Embryonic facial prominence (tissue), 1 donor: ENCODE data around the gene MSI2.

ENCODE experiments used
- DNase-seq: peaks from one replicate; pipeline ENCODE4 v3.0.0-alpha.2; 2016; ENCODE audit errors: extremely low spot score

Gene MSI2

DNA sequence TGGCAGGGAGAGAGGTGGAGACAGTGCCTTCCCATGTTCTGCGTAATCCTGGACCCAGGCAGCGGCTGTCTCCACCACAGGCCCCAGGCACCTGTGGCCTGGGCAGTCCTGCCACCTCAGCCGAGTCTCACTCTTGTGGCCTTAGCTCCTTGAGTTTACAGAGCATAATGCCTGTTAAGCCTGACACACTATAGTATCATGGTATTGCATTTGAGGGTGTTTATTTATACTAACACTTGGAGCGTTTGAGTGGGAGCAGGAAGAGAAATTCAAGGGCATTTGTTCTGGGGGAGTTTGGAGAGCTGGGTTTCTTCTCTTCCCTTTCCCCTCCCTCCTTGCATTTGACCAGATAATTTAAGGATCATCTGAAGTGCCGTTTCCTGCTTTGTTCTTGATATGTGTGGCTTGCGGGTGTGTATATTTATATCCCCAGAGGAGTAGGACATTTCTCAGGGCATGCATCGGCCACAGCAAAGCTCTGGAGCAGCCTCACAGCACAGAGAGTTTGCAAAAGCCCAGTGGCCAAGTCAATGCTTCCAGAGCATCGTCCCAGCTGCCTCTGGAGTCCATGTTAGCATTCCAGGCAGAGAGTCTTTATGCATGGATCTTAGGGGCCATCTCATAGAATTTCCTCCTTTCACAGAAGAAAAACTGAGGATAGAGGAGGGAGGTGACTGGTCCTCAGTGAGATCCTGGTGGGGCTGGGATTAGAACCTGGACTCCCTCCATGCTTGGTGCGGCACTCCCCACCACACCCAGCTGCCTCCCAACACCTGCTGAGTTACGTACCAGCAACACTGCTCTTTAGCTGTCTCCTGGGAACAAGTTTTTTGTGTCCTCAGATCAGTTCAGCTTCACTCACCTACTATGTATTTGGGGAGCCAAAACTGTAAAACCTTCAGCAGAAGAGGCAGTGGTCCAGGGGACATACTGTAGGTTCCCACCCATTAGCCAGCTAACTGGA is 266.0 kb downstream of the MSI2 start:
- DNase-seq, result no peak

DNA sequence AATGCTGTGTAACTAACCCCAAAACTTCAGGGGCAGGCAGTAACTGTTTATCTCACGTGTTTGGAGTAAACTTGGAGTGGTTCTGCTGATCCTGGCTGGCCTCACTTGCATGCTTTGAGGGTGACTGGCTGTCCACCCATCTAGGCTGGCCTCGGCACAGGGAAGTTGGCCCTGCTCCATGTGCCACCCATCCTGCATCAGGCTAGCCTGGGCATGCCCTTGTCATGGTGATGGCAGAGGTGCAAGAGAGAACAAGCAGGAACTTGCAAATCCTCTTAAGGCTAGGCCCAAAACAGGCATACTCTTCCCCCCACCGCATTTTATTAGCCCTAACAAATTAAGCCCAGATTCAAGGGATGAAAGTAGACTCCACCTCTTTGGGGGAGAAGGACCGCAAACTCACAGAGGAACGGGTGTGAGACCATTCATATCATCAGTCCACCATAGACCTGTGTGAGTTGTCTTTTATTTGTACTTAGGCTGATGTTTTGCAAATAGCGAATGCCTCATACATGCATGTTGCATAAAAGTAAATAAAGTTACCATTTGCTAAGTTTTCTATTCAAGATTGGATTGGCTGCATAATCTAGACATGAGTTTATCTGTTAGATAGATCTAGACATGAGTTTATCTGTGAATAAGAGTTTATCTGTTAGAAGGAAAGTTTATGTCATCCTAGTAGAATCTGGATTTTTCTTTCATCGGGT is 267.8 kb downstream of the MSI2 start:
- no peak for DNase-seq

DNA sequence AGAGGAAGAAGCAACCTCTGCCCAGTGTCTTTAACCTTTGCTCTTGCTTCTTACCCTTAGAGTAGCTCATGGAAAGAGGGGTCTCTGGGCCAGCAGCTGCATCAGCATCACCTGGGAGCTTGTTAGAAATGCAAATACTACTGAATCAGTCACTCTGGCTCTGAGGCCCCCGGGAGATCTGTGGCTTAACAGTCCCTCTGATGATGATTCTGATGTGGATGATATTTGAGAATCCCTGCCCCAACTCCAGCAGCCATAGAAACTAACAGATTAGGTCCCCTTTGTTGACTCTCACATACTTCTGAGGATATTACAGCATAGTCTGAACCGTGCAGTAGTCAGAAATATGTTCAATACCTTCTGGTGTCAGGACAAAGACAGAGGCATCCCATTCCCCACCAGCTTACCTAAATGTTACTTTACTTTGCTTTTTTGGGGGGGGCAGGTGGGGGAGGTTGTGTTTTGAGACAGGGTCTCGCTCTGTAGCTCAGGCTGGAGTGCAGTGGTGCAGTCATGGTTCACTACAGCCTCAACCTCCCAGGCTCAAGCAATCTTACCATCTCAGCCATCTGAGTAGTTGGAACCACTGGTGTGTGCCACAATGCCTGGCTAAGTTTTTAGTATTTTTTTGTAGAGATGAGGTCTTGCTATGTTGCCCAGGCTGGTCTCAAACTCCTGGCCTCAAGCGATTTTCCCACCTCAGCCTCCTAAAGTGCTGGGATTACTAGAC is 268.7 kb downstream of the MSI2 start:
- DNase-seq, result no peak

DNA sequence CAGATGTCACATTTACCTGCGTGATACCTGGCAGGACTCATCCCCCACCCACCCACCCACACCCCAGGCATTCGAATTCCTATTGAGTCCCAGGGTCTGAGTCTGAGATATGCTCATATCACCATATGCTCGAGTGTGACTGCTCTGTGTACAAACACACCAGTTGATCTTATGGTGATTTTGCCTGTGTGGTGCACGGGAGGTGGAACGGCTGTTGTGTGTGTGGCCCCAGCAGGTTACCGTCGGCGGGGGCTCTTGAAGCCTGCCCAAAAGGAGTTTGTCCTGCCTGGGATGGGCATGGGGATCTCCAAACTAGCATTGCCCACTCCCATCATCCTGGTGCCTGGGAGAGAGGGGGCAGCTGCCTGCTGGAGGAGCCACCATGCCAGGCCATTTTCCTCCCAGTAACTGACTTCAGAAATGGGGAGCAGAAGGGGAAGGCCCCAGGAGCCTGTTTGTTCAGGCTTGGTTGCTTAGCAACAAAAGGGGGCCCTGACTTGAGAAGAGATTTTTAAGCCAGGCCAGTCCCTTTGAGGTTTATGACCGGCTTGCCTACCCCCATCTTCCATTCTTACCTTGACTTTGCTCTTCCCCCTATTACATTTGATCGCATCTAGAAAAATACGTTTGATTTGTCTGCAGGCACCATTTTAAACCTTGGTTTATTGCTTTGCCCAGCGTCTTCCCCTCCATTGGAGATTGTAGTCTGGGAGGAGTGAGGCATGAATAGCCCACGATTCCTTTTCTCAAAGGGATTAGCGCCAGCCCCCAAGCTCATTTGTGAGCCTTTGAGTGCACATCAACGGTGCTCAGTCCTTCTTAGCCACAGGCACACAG is 271.1 kb downstream of the MSI2 start:
- no peak for DNase-seq

DNA sequence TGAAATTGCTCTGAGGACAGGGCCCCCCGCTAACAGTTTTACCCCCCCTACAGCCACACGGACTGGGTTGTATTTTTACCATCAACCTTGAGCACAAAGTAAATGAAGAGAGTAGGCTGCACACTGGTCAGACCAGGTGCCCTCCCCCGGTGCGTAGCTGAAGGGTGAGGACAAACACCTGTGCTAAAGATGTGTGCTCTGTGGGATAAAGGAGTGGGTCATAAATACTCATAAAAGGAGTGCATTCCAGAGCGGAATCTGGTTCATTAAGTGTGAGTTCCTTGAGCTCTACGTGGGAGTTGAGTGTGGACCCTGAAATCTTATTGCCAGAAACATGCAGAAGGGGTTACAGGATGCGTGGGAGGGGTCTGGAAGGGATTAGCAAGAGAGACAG is 271.7 kb downstream of the MSI2 start:
- DNase-seq, result no peak

DNA sequence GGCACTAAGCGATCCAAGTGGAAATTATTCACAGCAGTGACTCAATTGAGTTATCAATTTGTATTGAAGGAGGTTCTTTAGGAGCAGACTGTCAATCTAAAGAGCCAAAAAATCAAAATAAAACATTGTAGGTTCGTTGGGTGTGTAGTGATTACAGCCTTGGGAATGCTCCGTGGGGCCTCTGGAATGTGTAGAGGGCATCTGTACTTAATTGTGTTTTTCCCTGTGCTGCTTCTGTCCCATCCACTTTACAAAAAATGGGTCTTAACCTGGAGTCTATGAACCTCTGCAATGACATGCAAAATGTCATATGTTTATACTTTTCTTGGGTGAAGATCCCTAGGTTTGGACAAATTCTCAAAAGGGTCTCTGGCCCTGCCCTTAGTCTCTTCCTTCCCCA is 273.7 kb downstream of the MSI2 start:
- no peak for DNase-seq

DNA sequence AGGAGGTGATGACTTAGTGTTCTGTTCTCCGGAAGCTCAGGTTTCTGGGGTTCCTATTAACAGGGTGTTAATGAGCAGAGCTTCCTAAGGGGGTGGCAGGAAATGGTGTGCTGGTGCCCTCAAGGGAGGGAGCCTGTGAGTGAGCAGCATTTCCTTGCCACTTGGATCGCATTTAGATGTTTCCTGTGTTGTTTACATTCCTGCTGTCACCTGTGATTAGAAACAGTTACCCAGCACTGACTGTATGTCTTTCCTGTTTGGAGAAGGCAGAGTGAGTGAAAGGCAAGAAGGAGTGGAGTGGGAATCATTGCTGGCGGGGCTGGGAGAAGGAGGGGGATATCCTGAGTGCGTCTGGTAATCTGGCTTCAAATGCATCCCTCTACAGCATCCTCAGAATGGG is 274.2 kb downstream of the MSI2 start:
- no peak for DNase-seq

DNA sequence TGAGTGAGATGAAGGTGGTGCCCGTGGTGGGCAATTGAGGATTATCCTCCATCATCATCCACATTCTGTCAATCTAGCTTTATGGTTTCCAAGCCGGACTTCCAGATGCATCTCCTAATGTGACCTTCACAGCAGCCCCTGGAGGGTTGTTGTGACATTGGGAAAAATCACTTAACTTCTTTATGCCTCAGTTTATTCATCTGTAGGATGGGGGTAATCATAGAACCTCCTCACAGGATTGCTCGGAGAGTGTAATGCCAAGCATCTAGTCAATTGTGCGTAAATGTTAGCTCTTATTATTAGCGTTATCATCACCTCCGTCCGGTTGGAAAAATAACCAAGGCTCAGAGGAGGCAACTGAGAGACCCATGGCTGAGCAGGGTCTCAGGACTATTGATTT is 274.8 kb downstream of the MSI2 start:
- DNase-seq, result no peak

DNA sequence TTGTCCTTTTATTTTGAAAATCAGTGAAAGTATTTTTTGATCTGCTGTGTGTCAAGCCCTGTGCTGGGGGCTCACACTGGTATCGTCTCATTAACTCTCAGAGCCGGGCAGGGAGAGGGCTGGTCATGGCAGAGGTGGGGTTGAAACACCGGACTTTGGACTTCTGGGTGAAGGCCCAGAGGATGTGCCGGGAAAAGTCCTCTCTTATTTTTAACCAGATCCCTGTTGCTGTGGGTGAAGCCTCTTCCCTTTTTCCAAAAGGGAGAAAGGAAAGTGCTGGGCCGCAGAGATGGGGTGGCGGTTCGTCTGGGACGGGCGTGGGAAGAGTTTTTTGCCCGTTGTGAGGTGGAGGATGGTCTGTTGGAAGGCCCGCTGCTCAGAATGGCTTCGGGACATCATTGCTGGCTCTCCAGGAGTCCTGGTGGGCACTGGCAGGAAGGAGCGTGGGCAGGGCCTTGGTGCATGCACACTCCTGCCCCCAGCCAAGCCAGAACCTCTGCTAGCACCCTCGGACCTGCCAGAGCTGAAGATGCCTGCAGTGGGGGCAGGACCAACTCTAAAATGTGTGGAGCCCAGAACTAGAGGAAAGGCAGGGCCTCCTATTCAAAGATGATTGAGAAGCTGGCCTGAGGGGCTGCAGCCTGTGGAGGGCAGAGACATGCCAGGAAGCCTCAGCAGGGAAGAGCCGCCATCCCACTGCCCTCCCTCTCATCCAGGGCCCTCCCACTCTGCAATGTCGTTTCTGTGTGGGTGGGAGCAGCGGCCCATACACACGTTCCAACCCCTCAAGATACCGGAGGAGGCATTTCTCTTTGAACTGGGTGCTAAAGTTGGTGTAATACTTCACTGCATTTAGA is 275.6 kb downstream of the MSI2 start:
- no peak for DNase-seq

DNA sequence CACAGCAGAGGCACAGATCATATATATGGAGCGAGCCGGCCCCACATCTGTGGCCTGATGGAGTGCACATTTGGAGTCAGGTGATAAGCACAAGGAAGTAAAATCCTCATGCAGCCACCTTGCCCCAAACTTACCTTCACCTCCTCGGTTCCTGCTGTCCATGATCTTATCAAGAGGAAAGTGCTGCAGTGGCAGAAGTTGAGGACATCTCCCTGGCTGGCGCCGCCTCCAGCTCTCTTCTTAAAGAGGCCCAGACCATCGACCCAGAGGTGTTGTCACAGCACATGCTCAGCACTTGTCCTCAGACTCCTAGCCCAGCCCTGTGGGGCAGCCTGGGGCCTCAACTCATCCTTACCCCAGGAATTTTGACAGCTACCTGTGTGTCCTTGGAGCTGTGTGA is 276.2 kb downstream of the MSI2 start:
- DNase-seq, result no peak

DNA sequence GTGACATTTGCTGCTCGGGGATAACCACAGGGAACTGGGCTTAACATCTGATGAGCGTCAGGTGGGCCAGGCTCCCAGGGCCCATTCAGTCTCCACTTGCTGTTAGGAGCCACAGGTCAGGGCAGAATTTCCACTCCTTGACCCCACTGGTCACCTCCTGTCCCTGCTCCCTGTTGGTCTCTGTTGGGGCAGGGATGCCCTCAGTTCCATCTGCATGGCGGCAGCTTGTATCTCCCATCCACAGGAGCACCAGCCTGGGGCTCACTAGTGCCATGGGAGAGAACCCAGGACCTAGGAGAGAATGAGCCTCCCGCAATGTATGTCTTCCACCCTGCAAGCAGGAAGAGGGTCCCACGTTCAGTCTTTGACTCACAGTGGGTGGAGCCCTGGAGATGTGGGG is 276.6 kb downstream of the MSI2 start:
- DNase-seq, result no peak

DNA sequence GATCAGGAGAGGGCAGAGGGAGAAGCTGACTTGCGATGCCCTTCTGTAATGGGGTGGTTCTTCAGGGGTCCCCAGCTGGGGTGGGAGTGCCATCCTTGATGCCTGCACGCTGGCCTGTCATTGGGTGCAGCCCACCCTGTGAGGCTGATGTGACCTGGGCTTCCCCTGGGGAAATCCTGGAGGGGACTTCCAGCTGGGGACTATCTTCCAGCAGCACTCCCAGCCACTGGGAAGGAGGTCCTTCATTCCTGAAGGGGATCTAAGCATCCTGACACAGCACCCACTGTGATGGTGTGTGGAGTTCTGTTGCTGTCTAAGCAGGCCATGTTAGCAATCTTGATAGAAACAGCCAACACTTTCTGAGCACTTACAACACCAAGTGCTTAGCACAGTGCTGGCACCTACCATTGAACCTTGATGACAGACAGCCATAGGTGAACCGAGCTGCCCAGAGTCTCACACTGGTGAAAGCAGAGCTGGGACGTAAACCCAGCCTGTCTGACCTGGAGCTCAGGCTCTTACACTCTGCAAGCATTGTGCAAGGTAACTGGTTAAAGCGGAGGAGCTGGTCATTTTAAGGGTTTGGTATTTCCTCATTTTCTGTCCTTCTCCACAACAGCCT is 277.5 kb downstream of the MSI2 start:
- DNase-seq, result no peak

DNA sequence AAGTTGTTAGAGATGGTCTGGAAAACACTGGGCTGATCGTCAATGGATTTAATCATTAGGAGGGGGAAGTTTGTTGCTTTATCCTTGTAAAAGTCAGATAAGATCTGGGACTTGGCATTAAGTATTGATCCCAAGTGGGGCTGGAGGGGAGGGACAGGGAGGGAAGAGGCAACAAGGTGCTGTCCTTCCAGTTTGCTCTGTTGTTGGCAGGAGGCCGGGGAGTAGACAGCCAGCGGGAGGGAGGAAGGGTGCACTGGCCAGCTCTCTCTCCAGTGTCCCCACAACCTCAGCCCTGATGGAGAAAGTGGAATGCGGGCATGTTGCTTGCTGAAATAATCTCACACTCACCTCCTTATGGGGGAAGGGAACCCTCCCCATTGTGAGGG is 278.5 kb downstream of the MSI2 start:
- no peak for DNase-seq

DNA sequence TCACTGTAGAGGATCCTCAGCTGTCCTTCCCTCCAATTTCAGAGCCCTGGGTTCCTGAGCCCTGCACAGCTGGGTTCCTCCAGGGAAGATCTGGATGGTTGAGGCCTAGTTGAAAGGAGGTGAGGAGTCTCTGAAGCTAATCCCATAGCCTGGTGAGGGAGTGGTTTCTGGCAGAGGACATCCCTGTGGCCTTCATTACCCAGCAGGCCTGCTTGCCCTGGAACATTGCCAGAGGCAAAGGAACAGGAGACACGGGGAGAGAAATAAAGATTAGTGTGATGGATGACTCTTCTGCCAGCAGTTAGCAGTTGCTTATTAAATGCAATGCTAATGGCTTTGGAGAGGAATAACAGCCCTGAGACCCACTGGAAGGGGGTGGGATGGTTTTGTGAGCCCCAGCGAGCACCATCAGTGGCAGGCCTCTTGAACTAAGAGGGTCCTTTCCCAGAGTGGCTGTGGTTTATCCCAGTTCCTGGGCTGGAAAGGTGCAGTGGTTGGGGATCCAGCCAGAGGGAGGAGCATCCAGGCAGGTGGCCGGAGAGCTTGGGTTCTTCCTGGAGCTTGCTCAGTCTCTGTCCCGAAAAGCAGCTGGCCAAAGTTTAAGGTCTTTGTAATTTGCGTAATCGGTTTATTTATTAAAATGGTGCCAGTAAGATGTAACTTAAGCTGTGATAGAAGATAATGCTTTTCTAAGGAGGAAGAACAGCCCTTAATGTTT is 279.1 kb downstream of the MSI2 start:
- no peak for DNase-seq

DNA sequence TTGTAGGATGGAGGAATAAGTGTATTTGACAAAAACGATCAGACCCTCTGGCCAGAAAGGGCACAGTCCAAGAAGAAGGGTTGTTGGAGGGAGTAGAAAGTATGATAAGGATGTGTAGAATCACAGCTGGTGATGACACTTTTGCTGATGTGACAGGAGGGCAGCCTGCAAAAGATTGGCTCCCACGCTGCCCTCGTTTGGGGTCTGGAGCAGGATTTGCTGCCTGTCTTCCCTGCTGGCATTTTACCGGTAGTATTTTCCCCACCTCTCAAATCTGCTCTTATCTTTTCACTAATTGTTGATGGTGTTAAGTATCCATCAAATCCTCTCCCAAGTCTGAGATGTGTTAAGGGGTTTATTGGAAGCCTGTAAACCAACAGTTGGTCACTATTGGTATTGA is 280.0 kb downstream of the MSI2 start:
- DNase-seq, result no peak

DNA sequence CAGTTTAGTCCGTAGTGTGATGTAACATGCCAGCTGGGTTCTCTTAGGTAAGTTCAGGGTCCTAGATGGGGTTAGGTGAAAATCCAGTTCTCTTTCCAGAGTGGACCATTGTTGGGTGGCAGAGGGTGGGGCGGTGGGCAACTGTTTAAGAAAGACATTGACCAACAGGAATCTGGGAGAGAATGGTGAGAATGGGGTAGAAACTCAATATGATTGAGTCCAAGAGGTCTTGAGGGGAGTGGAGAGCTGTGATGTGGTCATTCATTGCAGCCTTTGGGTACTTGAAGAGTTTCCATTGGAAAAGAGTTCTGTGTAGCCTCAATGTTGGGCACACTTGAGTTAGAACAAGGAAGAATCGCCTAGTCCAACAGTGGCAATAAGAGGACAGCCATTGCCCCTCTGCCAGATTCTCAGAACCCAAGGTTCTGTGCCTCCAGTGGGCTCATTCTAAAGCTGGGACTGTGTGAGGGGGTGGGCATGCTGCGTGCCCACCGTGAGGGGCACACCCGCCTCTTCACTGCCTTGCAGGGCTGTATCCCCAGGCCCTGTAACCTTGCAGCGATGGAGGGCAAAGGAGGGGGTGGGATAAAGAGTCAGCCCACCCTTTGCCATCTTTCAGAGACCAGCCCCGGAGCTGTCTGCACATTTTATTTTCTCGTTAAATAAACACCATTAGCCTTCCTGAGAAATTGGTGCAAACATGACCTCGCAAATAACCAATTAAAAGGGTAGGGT is 280.6 kb downstream of the MSI2 start:
- DNase-seq, result no peak

DNA sequence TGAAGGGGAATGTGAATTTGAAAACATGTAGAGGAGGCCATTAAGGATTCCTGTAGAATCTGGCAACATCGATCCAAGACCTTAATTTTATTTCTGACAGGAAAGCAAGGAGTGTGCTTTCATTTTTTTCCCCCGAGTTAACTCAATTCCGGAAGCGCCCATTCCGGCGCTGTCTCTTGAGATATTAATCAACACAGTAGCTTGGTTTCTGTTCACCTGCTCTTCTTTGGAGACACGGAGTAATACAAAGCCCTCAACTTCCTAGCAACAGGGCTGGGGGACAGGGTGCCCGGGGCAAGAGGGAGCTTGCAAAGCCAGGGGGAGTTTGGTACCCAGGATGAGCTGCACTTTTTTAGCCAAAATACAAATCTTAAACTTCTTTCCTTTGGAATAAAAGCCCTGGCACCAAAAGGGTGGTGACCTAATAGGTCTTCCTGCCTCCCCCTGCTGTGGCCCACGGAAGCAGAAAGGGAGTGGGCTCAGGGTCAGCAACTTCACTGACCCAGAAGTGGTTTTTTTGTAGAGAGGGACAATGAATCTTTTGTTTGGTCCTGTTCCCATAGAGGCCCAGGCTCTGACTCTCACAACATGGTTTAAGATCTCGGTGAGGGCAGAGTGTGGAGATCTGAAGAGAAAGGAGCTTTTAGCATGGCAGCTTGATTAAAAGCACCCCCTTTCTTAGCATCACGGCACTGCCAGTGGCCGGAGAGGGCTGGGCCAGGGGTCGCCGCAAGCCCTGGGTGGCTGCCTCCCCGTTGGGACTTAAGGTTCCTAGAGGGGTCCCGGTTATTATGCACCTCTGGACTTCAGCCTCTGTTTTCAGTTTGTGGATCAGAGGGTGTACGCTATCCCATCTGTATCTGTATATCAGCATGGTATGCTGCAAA is 281.4 kb downstream of the MSI2 start:
- no peak for DNase-seq
